HL-60 (cell line): ENCODE data around the gene ARL6IP6.

Experiments
- DNase-seq, 2 experiments: peaks; one replicate each; pipeline ENCODE4 v3.0.0-alpha.2; 2010 to 2020; ENCODE audit warnings: low read depth in 1 of 2, low spot score in 1 of 2
- H3K27ac ChIP-seq: fragments of 250-450 bp; sonication (Bioruptor Pico); replicated peaks from 2 replicates; pipeline ENCODE4 v1.5.1; 2020; ENCODE audit warnings: mild to moderate bottlenecking, moderate library complexity
- H3K27me3 ChIP-seq: fragments of 250-450 bp; sonication (Bioruptor Pico); 2 replicates; pipeline ENCODE4 v1.5.1; 2021; ENCODE audit warnings: mild to moderate bottlenecking, moderate library complexity; ENCODE audit not compliant: insufficient read depth, poor library complexity, severe bottlenecking
- H3K4me3 ChIP-seq: replicated peaks from 2 replicates; pipeline ENCODE4 v1.5.1; 2011; ENCODE audit warnings: mild to moderate bottlenecking, control low read depth, low read length; ENCODE audit not compliant: insufficient read depth
- CTCF ChIP-seq: IDR thresholded peaks from one replicate; pipeline ENCODE4 v1.5.1; 2011; ENCODE audit warnings: low read length, control low read depth, inconsistent platforms; ENCODE audit not compliant: insufficient read depth
- GABPA ChIP-seq: IDR thresholded peaks from 2 replicates; pipeline ENCODE4 v1.6.1; 2012; ENCODE audit warnings: low read depth
- POLR2AphosphoS5 ChIP-seq: IDR thresholded peaks from 2 replicates; pipeline ENCODE4 v1.6.1; 2012; ENCODE audit warnings: low read depth
- REST ChIP-seq: IDR thresholded peaks from 2 replicates; pipeline ENCODE4 v1.6.1; 2012; ENCODE audit warnings: low read depth; ENCODE audit not compliant: insufficient replicate concordance
- SPI1 ChIP-seq: IDR thresholded peaks from 2 replicates; pipeline ENCODE4 v1.6.1; 2012; ENCODE audit warnings: low read depth, mild to moderate bottlenecking, borderline replicate concordance

Gene ARL6IP6

DNA sequence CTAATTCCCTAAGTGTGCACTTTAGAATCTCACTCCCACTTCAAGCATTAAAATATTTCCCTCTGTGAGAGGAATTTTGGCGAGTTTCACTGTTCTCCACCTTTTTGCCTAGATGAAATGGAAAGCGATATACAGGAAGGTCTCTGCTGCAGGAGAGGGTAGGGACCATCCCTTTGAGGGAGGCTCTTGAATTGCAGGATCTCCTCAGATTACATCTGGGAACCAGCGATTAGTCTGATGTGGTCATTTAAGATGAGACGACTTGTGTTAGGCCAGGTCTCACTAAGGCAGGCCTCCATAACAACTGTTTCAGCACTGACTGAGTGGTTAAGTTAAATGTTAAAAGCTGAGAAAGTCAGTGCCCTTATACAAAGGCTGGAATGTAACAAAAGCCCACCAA, 74.6 kb downstream of the ARL6IP6 start:
- Histone ChIP-seq H3K27ac (no peak overlapping the region), H3K4me3 (no peak overlapping the region), H3K27me3 (no peaks in the 10 kb centered on the region)
- DNase-seq = no peak
- TF ChIP-seq POLR2AphosphoS5 = no peak
- TF ChIP-seq GABPA = no peak
- TF ChIP-seq SPI1 = no peak
- TF ChIP-seq REST = no peak
- TF ChIP-seq CTCF = no peak

DNA sequence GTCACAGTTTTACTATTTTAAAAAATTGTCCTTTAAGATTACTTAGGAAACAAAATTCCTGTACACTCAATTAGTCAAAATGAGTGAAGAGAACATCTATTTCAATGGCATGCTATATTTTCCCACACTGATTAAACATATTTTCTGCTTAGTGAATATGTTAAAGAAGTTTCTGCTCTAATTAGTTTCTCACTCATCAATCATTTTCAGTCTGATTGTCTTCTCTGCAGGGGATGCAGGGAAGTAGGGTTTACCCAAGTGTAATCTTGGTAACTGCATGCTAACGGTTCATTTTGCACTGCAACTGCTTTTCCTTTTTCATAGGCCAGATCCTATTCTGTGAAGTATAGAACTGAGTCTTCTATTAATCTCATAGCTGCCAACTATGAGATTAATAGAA, 78.5 kb downstream of the ARL6IP6 start:
- TF ChIP-seq SPI1 (no peak), CTCF (no peak), GABPA (no peak), REST (no peak), POLR2AphosphoS5 (no peak)
- no peak for DNase-seq
- Histone ChIP-seq H3K4me3 (no peak overlapping the region), H3K27me3 (no peaks in the 10 kb centered on the region), H3K27ac (no peak overlapping the region)

- DNase-seq = no peak
- no peak overlapping the region for H3K27ac ChIP-seq
- TF ChIP-seq POLR2AphosphoS5 = no peak
- TF ChIP-seq REST = no peak
- no peak for TF ChIP-seq SPI1
- no peak for TF ChIP-seq CTCF
- no peak for TF ChIP-seq GABPA
Measured at GRCh38 chr2:152804687-152805408, 86.4 kb downstream of the ARL6IP6 start.

More at GRCh38 chr2:152804687-152805408, 86.4 kb downstream of the ARL6IP6 start:
- no peak overlapping the region for H3K4me3 ChIP-seq
- no peaks in the 10 kb centered on the region for H3K27me3 ChIP-seq
